Right lobe of liver (tissue), 4 donors: Measurements from ENCODE around the gene HOXC10.

ENCODE experiments used
- POLR2A ChIP-seq: fragments of 450-650 bp; IDR thresholded peaks from one replicate; pipeline ENCODE4 v1.6.1; 2017; ENCODE audit warnings: antibody characterized with exemption, mild to moderate bottlenecking
- TF ChIP-seq, protein P1 (sequence below), 4 donors: fragments of 200-600 bp in 3 of 4; fragments of 450-650 bp in 1 of 4; IDR thresholded peaks; one replicate each; pipeline versions ENCODE4 v1.5.1 to v1.8.0; 2016 to 2022; ENCODE audit warnings: antibody characterized with exemption in 4 of 4, mild to moderate bottlenecking in 2 of 4
- donor health status: DM: no; HTN: no; CAD: no.
- donor health status: DM: no; HTN: no; CAD: no.
- donor health status: DM: no; HTN: yes; CAD: no.

DNA sequence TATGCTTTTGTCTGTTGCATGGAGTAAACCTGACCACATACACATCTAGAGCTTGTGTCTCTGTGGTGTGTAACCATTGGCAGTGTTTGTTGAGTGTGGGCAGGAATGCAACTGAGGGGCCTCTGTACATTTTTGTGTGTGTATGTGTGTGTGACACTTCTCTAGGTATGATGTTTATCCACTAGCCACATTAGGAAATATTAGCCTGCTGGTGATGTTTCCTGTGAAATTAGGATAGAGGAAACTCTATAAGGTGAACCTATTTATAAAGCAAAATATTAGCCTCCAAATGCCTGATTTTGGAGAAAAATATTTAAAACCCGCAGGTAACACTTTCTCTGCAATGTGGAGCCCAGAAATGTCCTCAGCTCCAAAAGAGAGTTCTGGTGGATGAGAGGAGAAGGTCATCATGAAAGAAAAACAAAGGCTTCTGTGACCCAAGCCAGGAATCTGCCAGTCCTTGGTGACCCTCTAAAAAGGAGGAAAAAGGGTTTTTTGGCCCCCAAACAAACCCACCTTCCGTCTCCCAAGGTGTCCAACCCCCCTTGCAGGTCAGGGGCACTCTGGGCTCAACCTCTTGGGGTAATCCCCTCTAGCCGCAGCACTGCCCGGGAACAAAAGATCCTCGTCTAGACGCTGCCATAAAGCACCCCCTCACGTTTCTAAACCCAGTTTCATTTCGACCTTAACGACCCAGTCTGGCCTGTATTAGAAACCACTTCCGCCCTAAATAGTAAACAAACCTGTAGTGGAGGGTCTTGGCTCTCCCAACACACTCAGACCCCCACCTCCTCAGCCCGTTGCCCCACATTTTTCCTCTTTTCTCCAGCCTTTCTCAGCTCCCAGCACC lies 7.1 kb upstream of the HOXC10 start:
- TF ChIP-seq, protein P1, sequence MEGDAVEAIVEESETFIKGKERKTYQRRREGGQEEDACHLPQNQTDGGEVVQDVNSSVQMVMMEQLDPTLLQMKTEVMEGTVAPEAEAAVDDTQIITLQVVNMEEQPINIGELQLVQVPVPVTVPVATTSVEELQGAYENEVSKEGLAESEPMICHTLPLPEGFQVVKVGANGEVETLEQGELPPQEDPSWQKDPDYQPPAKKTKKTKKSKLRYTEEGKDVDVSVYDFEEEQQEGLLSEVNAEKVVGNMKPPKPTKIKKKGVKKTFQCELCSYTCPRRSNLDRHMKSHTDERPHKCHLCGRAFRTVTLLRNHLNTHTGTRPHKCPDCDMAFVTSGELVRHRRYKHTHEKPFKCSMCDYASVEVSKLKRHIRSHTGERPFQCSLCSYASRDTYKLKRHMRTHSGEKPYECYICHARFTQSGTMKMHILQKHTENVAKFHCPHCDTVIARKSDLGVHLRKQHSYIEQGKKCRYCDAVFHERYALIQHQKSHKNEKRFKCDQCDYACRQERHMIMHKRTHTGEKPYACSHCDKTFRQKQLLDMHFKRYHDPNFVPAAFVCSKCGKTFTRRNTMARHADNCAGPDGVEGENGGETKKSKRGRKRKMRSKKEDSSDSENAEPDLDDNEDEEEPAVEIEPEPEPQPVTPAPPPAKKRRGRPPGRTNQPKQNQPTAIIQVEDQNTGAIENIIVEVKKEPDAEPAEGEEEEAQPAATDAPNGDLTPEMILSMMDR (IDR thresholded peaks at IDR 0.05), result no peak
- no peak for TF ChIP-seq POLR2A
